HG02623 (cell line): ENCODE measurements around the gene HCN1.
A peak's percentile ranks its signal among the peaks of the same experiment; 100 is the strongest.

ENCODE experiments used
- ATAC-seq: cut with Tn5 transposase; IDR thresholded peaks from one replicate; pipeline ENCODE4 v1.9.1; 2021; ENCODE audit warnings: moderate library complexity; ENCODE audit not compliant: unreplicated experiment

Gene HCN1

GRCh38 chr5:45696206-45696836 is at the start of gene HCN1:
Gene HCN1, minus strand, starts transcription at chr5:45696380.
- peak; percentile 80 for ATAC-seq

- ATAC-seq = no peak
These were observed 44.9 kb upstream of the HCN1 start for GRCh38 chr5:45741110-45741509.

GRCh38 chr5:45737153-45737552 is 41.0 kb upstream of the HCN1 start:
- ATAC-seq = no peak

DNA sequence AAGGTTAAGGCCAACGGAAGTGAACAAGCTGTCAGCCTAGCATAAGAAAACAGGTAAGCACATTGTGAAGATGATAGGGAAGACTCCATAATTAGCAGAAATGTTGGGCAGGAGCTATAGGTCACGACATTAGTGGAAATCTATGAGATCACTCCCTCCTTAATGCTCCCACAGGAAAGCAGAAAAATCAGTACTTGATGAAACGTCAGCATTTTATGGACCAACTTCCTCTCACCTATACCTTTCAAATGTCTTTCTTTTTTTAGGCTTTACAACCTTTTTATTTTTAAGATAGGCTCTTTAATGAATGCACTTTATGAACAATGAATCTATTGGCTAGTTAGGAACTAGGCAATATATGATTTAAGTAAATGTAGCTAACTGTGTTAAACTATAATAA is 29.4 kb upstream of the HCN1 start:
- ATAC-seq = no peak

DNA sequence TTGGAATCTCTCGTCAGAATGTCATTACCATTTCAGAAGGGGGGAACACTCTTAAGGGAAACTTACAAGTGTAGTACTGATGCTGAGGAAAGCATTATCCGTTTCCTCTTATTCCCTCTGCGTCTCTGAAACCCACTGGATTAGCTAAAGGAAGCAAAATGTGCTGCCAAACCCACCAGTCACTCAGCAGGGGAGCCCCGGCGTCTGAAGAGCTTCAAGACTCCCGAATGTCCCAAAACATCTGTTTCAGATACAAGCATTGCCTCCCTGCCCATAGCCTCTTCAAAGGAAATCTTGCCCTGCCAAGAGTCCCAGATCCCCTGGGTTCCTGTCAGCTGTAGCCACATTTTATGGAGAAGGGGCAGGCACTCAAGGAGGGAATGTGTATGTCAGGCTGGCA is 1.0 kb upstream of the HCN1 start:
- ATAC-seq = no peak

DNA sequence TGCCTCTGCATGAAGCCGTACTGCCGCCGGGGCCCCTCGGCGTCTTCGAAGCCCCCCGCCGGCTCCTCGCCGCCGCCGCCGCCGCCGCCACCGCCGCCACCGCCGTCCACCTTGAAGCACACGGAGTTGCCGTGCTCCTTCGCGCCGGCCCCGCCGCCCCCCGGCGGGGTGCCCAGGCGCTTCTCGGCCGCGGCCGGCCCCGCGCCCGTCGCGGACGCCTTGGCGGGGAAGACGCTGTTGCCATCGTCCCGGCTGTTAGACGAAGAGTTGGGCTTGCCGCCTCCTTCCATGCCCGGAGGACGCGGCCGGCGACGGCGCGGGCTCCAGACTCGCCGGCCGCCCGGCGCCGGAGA is 400 bp downstream of the HCN1 start:
- ATAC-seq = no peak

GRCh38 chr5:45694971-45695803 is 993 bp downstream of the HCN1 start:
- no peak for ATAC-seq

GRCh38 chr5:45694255-45694814 is 1.8 kb downstream of the HCN1 start:
- no peak for ATAC-seq

GRCh38 chr5:45692481-45692880 is 3.7 kb downstream of the HCN1 start:
- no peak for ATAC-seq

DNA sequence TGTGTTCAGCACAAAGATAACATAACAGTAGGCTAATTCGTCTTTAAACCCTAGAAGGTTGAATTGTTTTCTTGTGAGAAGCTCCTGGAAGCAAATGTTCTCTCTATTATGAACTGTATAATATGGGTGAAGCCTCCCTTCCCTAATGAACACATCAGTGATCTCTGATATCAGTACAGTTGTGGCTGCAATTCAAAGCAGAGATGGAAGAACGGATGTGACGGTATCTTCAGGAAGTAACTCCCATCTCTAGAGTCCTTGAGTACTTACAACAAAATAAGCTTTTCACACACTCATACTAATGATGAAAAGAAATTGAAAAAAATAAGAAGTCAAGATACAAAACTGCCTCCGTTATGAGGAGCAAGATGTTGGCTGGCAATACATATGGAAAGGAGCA is 4.5 kb downstream of the HCN1 start:
- ATAC-seq = no peak

- ATAC-seq = no peak
These were observed 8.5 kb downstream of the HCN1 start for GRCh38 chr5:45687701-45688100.

DNA sequence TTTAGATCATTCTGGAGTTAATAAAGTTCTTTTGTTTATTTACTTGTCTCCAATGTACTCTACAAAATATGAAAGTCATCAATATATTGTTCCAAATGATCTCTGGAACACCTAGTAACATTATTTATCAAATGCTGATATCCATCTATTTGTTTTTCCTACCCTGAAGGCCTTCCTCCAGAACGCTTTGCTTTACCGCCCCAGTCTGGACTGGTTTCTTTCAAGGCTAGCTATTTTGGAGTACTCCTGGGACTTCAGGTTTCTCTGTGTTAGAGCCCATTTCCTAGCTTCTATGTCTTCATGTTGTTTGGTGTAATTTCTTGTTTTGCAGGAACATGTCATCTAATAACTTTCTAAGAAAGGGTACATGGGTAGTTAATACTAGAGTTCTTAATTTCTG is 9.6 kb downstream of the HCN1 start:
- no peak for ATAC-seq

GRCh38 chr5:45684118-45684517 is 12.1 kb downstream of the HCN1 start:
- ATAC-seq = no peak

- ATAC-seq = no peak
These were observed 15.2 kb downstream of the HCN1 start for GRCh38 chr5:45680950-45681349.

DNA sequence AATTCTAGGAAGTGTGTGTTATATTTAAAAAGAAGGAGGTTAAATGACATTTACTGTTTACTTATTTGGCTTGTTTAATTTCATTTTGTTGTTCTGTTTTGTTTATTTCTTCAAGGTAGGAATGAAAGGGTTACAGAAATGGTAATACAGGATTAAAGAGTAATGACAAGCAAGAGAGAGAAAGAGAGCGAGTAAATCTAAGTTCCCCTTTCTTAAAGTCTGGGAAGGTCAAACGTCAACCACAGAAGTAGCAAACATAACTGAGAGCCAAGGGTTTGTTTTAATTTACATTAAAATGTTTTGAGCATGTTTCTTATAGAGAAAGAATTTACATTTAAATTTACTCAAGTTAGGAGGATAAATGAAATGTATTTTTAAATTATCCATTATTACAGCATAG is 18.7 kb downstream of the HCN1 start:
- no peak for ATAC-seq

DNA sequence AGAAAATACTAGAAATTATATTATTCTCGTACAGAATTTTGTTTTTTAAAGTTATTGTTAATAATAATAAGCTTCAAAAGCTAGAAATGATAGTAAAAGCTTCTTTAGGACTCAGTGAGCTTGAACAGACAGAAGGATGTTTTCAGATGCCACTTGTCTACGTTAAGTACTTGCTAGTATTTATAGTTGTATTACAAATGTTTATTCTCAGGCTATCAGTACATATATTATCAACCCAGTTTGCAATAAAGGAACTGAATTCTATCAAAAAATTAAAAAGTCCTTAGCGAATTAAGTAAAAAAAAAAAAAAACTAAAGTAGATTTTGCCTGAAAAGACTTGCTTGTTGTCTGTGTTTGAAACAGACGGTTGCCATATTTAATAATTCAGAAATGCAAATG is 23.9 kb downstream of the HCN1 start:
- no peak for ATAC-seq

GRCh38 chr5:45648744-45649143 is 47.4 kb downstream of the HCN1 start:
- no peak for ATAC-seq

GRCh38 chr5:45643056-45643455 is 53.1 kb downstream of the HCN1 start:
- ATAC-seq = no peak

GRCh38 chr5:45642370-45642769 is 53.8 kb downstream of the HCN1 start:
- ATAC-seq = no peak

DNA sequence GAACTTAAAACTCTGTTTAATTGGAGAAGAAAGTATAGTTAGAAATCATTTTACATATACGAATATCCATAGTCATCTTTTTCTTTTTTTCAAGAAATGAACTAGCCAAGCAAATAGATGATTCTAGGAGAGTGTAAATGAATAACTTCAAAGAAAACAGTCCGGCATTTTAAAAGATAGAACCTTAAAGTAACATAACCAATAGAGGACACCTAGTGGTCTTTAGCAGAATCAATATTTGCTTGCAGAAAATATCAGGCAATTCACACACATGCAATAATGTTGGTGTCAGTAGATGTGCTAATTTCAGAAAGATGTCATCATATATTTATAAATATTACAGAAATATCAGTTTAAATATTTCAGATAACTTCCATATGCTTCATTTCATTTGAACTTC is 57.1 kb downstream of the HCN1 start:
- no peak for ATAC-seq

- ATAC-seq = no peak
These were observed 69.0 kb downstream of the HCN1 start for GRCh38 chr5:45627076-45627656.

- ATAC-seq = no peak
These were observed 72.3 kb downstream of the HCN1 start for GRCh38 chr5:45623832-45624231.
